Small intestine (tissue), 7 donors: ENCODE data around the gene PHLDA1. TPM values are rescaled to one million over a fixed set of nuclear protein-coding genes. Genes with fewer than 3 reads are reported as not detected.

ENCODE experiments used
- DNase-seq, 2 donors: peaks; one replicate each; pipeline versions ENCODE4 v3.0.0 to v3.0.0-alpha.2; 2013
- FAIRE-seq: peaks from 2 replicates; lab custom pipeline; 2012; peaks lifted over from hg19 to GRCh38; lab: Jason Lieb, UNC
- H3K27ac ChIP-seq, 3 donors: one replicate each; pipeline ENCODE4 v1.5.1; 2013; ENCODE audit warnings: low read length in 2 of 3, mild to moderate bottlenecking in 2 of 3, control low read depth in 1 of 3, inconsistent platforms in 1 of 3, low read depth in 1 of 3, moderate library complexity in 1 of 3
- H3K27me3 ChIP-seq, 3 donors: one replicate each; pipeline ENCODE4 v1.6.1; 2013; ENCODE audit warnings: low read length in 3 of 3, inconsistent platforms in 1 of 3; ENCODE audit not compliant: control insufficient read depth in 3 of 3, insufficient read depth in 3 of 3
- H3K36me3 ChIP-seq, 3 donors: one replicate each; pipeline ENCODE4 v1.6.1; 2013; ENCODE audit warnings: low read length in 3 of 3, inconsistent platforms in 1 of 3, low read depth in 1 of 3, mild to moderate bottlenecking in 1 of 3, moderate library complexity in 1 of 3; ENCODE audit not compliant: control insufficient read depth in 3 of 3, insufficient read depth in 2 of 3
- H3K4me1 ChIP-seq, 3 donors: one replicate each; pipeline ENCODE4 v1.6.1; 2013; ENCODE audit warnings: low read length in 2 of 3, inconsistent platforms in 1 of 3, low read depth in 1 of 3, mild to moderate bottlenecking in 1 of 3, moderate library complexity in 1 of 3; ENCODE audit not compliant: control insufficient read depth in 3 of 3, insufficient read depth in 2 of 3
- H3K4me3 ChIP-seq, 3 donors: one replicate each; pipeline ENCODE4 v1.5.1; 2013; ENCODE audit warnings: low read length in 3 of 3, control low read depth in 1 of 3, inconsistent platforms in 1 of 3, low read depth in 1 of 3, mild to moderate bottlenecking in 1 of 3, moderate library complexity in 1 of 3
- H3K9me3 ChIP-seq, 2 donors: one replicate each; pipeline ENCODE4 v1.6.1; 2013; ENCODE audit warnings: low read depth in 1 of 2, low read length in 1 of 2; ENCODE audit not compliant: control insufficient read depth in 2 of 2, insufficient read depth in 1 of 2
- WGBS, 3 donors: extraction: QIAGEN DNeasy Blood & Tissue Kit; methylation state at CpG; one replicate each; pipeline ENCODE4 v1.1.7; 2013; 5-methylcytosine and 5-hydroxymethylcytosine counted together
- polyA plus RNA-seq, 4 donors: library from polyadenylated mRNA; stranded (reverse) in 3 of 4; unstranded in 1 of 4; fragments of 200-250 nt in 3 of 4; fragments of 120-200 nt in 1 of 4; gene quantifications; one replicate each; pipeline versions ENCODE4 v1.2.1 to v1.2.3, GENCODE V29; 2013
- donor health status: healthy with polysubstance abuse.
- donor health status: control.
- donor health status: control.
- donor health status: Bipolar disorder and iron deficiency.
- donor health status: healthy.

Gene PHLDA1
- polyA plus RNA-seq, 4 donors = 0.22 to 10.7 (median 5.3) TPM

DNA sequence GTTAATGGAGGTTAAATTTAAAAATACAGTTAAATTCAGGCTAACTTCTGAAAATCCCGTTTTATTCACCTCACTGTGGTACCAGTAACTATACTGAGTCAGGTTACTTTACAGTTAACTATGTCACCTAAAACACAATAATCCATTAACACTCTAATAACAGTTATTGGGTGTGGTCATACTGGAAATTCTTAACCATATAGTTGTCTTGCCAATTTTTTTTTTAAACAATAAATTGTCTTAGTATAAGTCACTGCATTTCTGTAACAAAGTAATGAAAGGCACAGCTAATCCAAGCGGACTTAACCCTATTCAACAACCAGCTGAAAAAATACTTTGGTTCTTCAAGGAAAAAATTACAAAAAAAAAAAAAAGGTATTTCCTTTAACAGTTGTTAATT is 16.2 kb upstream of the PHLDA1 start:
- Histone ChIP-seq H3K36me3 (peaks cover 0 to 12% (median 0%) of the 10 kb centered on the region in 3 donors), H3K27ac (no peak overlapping the region), H3K4me1 (no peaks in the 10 kb centered on the region), H3K27me3 (no peaks in the 10 kb centered on the region), H3K4me3 (no peak overlapping the region), H3K9me3 (no peaks in the 10 kb centered on the region)
- 83 to 93% (median 89%) methylated on average over 2 of the region's 2 CpGs for WGBS, 3 donors
- no peak for FAIRE-seq
- DNase-seq = no peak

GRCh38 chr12:76047060-76047459 is 15.5 kb upstream of the PHLDA1 start:
- WGBS, 3 donors = 71 to 88% (median 75%) methylated on average over 2 of the region's 2 CpGs
- Histone ChIP-seq H3K4me1 (no peaks in the 10 kb centered on the region), H3K9me3 (no peaks in the 10 kb centered on the region), H3K27ac (no peak overlapping the region), H3K27me3 (no peaks in the 10 kb centered on the region), H3K36me3 (peaks cover 0 to 12% (median 0%) of the 10 kb centered on the region in 3 donors), H3K4me3 (no peak overlapping the region)
- no peak for FAIRE-seq
- no peak for DNase-seq

DNA sequence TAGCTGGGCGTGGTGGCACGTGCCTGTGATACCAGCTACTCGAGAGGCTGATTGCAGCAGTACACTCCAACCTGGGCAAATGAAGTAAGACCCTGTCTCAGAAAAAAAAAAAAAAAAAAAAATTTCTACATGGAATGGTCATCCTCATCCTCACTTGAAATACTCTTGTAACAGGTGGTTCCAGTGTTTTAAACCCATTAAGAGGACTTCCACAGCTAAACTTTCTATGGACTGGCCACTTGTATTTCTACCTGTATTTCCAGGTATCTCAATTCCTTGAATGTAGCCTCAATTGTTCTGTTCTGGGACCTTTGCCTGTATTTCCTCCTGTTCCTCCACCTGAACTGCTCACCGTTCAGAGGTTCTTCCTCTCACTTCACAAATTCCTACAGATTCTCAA is 11.8 kb upstream of the PHLDA1 start:
- 83 to 97% (median 95%) methylated on average over 4 of the region's 4 CpGs for WGBS, 3 donors
- Histone ChIP-seq H3K9me3 (no peaks in the 10 kb centered on the region), H3K36me3 (peaks cover 0 to 4% (median 0%) of the 10 kb centered on the region in 3 donors), H3K27ac (no peak overlapping the region), H3K4me1 (no peaks in the 10 kb centered on the region), H3K27me3 (no peaks in the 10 kb centered on the region), H3K4me3 (no peak overlapping the region)
- no peak for DNase-seq
- FAIRE-seq = no peak

DNA sequence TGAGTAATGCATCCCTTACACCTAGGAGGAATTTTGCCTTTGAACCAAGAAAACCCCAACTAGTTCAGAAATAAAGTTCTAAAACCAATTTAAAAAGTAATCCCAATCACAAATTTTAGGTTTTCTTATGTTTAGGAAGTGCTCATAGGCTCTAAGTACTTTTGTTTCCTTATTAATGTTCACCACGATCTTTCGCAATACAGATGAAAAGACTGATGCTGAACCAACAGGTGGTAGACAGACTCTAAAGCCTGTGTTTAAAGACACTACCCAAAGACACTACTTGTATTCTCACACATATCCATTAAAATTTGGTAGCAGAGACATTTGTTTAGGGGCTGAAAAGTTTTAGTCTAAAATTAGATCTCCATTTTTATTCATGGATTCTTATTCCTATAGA is 10.6 kb upstream of the PHLDA1 start:
- no peak for FAIRE-seq

GRCh38 chr12:76041406-76041805 is 9.8 kb upstream of the PHLDA1 start:
- no peak for FAIRE-seq
- 94 to 96% (median 95%) methylated on average over 2 of the region's 2 CpGs for WGBS, 3 donors

More for the DNA sequence above, 10.6 kb upstream of the PHLDA1 start:
- no peaks in the 10 kb centered on the region for H3K9me3 ChIP-seq
- peaks cover 0 to 4% (median 0%) of the 10 kb centered on the region in 3 donors for H3K36me3 ChIP-seq
- no peak for DNase-seq
- no peaks in the 10 kb centered on the region for H3K4me1 ChIP-seq
- 79 to 84% (median 80%) methylated on average over 2 of the region's 2 CpGs for WGBS, 3 donors
- no peaks in the 10 kb centered on the region for H3K27me3 ChIP-seq
- H3K27ac ChIP-seq = no peak overlapping the region
- H3K4me3 ChIP-seq = no peak overlapping the region

DNA sequence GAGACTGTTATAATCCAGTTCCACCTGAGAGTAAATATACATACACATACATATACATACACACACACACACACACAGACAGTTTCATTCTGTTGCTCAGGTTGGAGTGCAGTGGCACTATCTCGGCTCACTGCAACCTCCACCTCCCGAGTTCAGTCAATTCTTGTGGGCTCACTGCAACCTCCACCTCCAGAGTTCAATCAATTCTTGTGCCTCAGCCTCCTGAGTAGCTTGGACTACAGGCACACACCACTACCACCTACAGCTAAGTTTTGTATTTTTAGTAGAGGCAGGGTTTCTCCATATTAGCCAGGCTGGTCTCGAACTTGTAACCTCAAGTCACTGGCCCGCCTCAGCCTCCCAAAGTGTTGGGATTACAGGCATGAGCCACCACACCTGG is 8.9 kb upstream of the PHLDA1 start:
- no peaks in the 10 kb centered on the region for H3K4me1 ChIP-seq
- H3K9me3 ChIP-seq = no peaks in the 10 kb centered on the region
- no peak overlapping the region for H3K4me3 ChIP-seq
- H3K27me3 ChIP-seq = no peaks in the 10 kb centered on the region
- H3K36me3 ChIP-seq = peaks cover 0 to 4% (median 0%) of the 10 kb centered on the region in 3 donors
- WGBS, 3 donors = 86 to 88% (median 87%) methylated on average over 4 of the region's 4 CpGs
- DNase-seq (no peak), FAIRE-seq (no peak)
- no peak overlapping the region for H3K27ac ChIP-seq

More at GRCh38 chr12:76041406-76041805, 9.8 kb upstream of the PHLDA1 start:
- Histone ChIP-seq H3K36me3 (peaks cover 0 to 4% (median 0%) of the 10 kb centered on the region in 3 donors), H3K27me3 (no peaks in the 10 kb centered on the region), H3K9me3 (no peaks in the 10 kb centered on the region), H3K4me1 (no peaks in the 10 kb centered on the region), H3K4me3 (no peak overlapping the region), H3K27ac (no peak overlapping the region)
- DNase-seq = no peak

- no peak overlapping the region for H3K27ac ChIP-seq
- WGBS, 3 donors = 67 to 71% (median 68%) methylated on average over 2 of the region's 2 CpGs
- H3K4me3 ChIP-seq = no peak overlapping the region
- H3K36me3 ChIP-seq = no peaks in the 10 kb centered on the region
- no peaks in the 10 kb centered on the region for H3K27me3 ChIP-seq
- peaks cover 0 to 6% (median 0%) of the 10 kb centered on the region in 3 donors for H3K4me1 ChIP-seq
- no peaks in the 10 kb centered on the region for H3K9me3 ChIP-seq
- FAIRE-seq = no peak
- DNase-seq = no peak
Observed at GRCh38 chr12:76038176-76038575, 6.6 kb upstream of the PHLDA1 start.

DNA sequence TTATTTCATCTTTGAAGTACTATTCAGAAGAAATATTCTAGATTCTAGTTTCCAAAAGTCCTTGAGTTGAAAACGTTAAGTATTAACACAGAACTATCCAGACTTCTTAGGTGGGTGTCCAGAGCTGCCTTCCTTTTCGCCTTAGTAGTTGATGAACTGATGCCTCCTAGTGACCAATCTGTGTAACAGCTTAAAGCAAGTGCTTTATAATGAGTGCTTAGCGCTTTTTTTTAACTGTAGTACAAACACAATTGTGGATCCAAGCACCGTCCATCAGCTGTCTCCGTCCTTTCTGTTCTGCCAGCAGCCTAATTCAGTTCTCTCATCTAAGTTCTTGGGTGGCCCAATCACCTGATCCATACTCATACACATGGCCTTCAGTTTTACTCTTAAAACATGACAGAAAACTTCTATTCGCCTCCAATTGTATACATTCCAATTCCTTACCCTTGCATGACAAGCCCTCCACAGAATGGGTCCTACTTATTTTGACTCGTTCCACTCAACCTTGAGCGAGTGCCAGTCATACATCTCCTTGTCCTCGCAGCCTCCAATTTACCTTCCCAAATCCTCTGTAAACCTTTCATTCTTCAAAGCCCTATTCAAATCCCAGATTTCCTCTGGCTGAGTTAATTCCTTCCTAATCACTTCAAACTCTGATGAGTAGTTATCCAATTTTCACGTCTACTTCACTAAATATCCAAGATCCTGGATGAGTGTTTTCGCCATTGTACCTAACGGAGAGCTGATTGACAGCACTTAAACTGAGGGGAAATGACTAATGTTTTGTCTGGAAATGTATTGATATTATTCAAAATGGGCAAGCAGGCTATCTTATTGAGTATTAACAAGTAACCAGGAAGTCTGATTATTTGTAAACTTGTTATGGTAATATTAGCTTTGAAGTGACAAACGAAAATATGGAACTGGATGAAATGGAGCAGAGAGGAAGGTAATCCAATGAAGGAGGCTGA is 5.8 kb upstream of the PHLDA1 start:
- DNase-seq (peak; percentile 73 to 76), FAIRE-seq (no peak)
- no peak overlapping the region for H3K27ac ChIP-seq
- WGBS, 3 donors = 33 to 38% (median 37%) methylated on average over 13 of the region's 13 CpGs
- peaks cover 0 to 6% (median 0%) of the 10 kb centered on the region in 3 donors for H3K4me1 ChIP-seq
- no peaks in the 10 kb centered on the region for H3K36me3 ChIP-seq
- H3K27me3 ChIP-seq = no peaks in the 10 kb centered on the region
- no peak overlapping the region for H3K4me3 ChIP-seq
- no peaks in the 10 kb centered on the region for H3K9me3 ChIP-seq
